SK-MEL-5 (cell line): ENCODE data around the gene LRRC28. TPM values are rescaled to one million over a fixed set of nuclear protein-coding genes. Genes with fewer than 3 reads are reported as not detected.

ENCODE experiments used
- DNase-seq: peaks from one replicate; pipeline ENCODE4 v3.0.0-alpha.2; 2016; ENCODE audit warnings: low read depth, low spot score
- in situ Hi-C: cut with HindIII; loops from 2 replicates; pipeline ENCODE4 v1.10.0; 2016; ENCODE audit warnings: low sequenced_read_pairs, high pct_unique_total_duplicates, low pct_unique_long_range_greater_than_20kb
- total RNA-seq: library from RNA; depleted of rRNA; stranded (reverse); fragments of >200 nt; shearing (Covaris generic); gene quantifications from 2 replicates; pipeline ENCODE4 v1.2.3, GENCODE V29; 2014

The LRRC28 gene
- total RNA-seq, 1 experiment from 2014 or later: 30.5 TPM

GRCh38 chr15:99416191-99417188 is 165.2 kb downstream of the LRRC28 start:
- DNase-seq: no peak
- in situ Hi-C loops: no loop called here

DNA sequence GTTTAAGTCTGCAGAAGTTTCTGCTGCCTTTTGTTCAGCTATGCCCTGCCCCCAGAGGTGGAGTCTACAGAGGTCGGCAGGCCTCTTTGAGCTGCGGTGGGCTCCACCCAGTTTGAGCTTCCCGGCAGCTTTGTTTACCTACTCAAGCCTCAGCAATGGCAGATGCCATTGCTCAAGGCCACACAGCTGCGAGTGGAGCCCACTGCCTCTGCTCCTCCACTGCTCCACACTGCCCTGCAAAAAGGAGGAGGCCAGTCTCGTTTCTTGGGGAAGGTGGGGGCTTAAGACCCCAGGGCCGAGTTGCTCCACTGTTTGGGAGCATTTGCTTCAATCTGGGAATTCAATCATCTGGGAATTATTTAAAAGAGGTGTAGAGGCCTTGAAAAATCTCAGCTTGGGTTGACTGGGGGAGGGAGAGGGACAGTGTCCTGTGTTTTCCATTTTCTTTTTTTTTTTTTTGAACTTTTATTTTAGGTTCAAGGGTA is 169.9 kb downstream of the LRRC28 start:
- in situ Hi-C loops: no loop called here

GRCh38 chr15:99421758-99422157 is 170.5 kb downstream of the LRRC28 start:
- in situ Hi-C loops: no loop called here
- no peak for DNase-seq

More for the DNA sequence above, 169.9 kb downstream of the LRRC28 start:
- no peak for DNase-seq

DNA sequence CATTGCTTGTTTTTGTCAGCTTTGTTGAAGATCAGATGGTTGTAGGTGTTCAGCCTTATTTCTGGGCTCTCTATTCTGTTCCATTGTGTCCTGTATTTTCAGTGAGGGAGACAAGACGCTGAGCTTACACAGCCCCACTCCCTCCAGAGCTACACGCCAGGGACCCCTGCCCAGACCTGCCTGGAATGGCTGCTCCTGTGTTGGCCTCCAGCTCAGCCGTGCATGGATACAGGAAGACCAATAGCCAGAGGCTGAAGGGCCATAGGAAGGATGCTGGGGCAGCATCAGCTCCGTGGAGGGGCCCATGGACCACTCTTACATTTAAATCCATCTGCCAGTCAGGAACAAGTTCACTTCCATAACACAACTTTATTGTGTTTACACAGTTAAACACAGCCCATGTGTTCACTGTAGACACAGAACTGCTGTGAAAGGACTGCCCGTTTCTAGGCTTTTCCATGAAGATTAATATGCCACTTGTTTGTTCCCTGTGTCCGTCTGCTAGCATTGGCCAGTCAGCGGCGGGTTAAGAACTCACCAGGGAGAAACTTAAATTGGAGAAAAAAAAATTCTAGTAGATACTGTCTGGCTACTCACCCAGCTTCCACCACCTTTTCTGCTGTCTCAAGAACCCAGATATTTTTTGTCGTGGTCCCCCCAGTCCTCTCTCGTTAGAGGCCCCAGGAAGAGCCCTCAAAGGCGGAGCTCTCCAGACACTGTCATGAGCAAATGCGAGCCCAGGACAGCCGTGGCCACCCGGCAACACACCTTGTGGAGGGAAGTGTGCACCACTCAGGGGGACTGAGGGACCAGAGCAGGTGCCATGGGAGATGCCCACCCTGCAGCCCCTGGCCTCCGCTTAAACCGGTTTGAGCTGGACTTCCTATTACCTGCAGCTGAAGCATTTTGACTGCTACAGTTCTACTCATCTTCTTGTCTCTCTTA is 172.2 kb downstream of the LRRC28 start:
- in situ Hi-C loops: no loop called here
- no peak for DNase-seq

GRCh38 chr15:99424131-99424571 is 172.9 kb downstream of the LRRC28 start:
- in situ Hi-C loops: no loop called here
- DNase-seq: no peak

DNA sequence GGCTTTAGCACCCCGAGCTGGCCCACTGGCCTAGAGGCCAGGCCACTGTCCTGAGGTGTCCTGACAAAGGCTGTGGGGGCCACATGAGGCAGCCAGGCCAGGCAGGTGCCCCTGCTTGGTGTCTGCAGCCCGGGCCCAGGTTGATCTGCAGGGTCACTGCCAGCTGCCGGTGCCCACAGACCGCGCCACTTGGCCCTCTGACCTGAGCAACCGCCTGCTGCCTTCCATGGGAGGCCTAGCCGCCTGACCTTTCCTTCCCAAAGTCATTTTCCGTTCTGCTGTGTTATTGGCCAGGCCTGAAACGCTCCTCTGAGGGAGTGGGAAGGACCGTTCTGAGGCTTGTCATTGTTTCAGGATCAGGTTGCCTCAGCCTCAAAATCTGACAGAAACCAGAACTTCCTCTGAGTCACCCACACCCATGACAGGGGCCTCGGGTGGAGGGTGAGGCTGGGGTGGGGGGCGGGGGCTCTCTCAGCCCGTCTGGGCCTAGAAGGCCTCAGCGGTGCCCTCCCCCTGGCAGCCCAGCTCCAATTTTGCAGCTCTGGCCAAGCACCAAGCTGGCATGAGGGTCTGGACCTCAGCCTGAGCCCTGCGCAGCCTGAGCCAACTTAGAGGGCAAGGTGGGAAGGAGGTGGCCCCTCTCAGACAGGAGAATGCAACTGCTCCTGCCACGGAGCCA is 173.8 kb downstream of the LRRC28 start:
- DNase-seq: peak; percentile 91
- in situ Hi-C loops: no loop called here

DNA sequence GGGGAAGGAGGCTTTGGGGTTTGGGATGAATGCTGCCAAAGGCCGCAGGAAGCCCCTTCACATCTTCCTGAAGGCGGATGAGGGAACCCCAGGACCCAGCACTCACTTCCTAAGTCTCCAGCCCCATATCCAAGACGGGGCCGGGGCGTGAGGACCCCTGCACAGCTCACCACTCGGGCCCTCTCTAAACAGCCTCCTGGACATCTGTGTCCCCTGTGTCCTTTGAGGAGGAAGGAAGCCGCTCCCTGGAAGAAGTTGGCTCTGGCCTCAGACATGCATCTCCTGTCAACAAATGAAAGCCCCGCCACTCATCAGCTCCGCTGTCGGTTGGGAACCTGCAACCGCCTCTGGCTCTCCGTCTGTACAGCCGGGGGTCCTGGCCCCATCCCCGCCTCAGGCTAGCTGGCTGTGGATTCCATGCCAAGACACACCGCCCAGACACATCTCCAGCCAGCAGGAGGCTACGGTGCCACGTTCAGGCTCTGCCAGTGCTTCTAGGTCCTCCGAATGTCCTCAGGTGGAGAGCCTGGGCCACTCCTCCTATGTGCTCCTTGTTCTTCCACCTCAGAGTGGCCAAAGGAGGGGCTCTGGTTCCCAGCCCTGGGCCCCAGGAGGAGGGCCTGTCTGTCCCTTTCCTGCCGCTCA is 174.5 kb downstream of the LRRC28 start:
- DNase-seq: peak; percentile 5
- in situ Hi-C loops: no loop called here

- in situ Hi-C loops: no loop called here
- DNase-seq: no peak
Observed at GRCh38 chr15:99426431-99427105, 175.3 kb downstream of the LRRC28 start.

GRCh38 chr15:99427210-99427609 is 175.9 kb downstream of the LRRC28 start:
- in situ Hi-C loops: no loop called here
- DNase-seq: no peak

- in situ Hi-C loops: no loop called here
- no peak for DNase-seq
Observed at GRCh38 chr15:99427668-99428361, 176.5 kb downstream of the LRRC28 start.

- in situ Hi-C loops: no loop called here
- no peak for DNase-seq
Observed at GRCh38 chr15:99429681-99430081, 178.4 kb downstream of the LRRC28 start.

GRCh38 chr15:99430881-99431401 is 179.7 kb downstream of the LRRC28 start:
- DNase-seq: no peak
- in situ Hi-C loops: no loop called here

DNA sequence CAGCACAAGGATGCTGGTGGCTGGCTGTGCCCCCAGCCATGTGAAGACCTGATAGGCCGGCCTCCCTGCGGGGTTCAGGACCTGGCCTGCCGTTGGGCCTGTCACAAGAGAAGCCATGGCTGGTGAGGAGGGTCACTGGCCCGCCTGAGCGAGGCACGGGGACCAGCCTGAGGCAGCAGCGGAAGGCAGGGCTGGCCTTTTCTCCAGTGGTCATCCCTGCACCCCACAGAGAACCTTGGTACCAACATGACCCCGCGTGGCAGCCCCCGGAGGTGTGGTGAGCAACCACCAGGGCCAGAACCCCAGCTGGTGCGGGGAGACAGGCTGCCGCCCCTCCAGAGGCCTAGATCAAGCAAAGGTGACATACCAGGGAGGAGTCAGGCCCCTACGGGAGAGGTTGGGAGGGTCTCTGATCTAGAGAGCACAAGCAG is 180.4 kb downstream of the LRRC28 start:
- in situ Hi-C loops: no loop called here
- DNase-seq: no peak

DNA sequence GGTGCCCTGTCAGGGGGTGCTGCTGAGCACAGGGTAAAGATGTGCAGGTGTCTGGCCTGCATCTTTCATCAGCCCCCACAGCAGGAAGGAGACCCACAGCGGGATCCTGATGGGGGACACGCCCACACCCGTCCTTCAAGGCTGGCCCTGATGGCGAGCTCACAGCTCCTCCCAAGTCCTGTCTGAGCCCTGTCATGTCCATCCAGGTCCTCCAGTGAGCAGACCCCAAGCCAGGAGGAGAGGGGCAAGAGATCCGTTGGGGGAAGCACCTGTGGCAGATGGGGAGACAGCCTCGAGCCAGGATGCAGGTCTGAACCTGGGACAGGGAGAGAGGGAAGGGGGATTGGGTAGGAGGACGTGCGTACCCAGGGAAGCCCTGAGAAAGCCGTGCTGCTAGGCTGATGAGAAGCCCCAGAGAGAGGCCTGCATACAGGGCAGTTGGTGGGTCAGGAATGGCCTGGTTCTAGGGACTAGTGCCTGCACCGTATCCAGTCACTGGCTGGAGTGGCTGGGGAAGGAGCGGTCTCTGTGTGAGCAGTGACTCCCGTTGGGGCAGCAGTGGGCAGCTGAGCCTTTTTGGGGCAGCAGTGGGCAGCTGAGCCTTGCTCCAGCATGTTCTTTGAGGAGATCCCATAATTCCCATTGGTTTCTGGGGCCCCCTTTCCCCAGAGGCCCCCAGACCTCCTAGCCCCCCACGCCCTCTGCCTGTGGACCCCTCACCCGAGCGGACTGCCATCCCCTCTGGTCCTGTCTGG is 181.2 kb downstream of the LRRC28 start:
- no peak for DNase-seq
- in situ Hi-C loops: no loop called here
